ENCODE measurements around the gene SLC9A4. TPM values are rescaled to one million over a fixed set of nuclear protein-coding genes. Genes with fewer than 3 reads are reported as not detected.

Gene SLC9A4
- polyA plus RNA-seq, 1 experiment, result not detected

DNA sequence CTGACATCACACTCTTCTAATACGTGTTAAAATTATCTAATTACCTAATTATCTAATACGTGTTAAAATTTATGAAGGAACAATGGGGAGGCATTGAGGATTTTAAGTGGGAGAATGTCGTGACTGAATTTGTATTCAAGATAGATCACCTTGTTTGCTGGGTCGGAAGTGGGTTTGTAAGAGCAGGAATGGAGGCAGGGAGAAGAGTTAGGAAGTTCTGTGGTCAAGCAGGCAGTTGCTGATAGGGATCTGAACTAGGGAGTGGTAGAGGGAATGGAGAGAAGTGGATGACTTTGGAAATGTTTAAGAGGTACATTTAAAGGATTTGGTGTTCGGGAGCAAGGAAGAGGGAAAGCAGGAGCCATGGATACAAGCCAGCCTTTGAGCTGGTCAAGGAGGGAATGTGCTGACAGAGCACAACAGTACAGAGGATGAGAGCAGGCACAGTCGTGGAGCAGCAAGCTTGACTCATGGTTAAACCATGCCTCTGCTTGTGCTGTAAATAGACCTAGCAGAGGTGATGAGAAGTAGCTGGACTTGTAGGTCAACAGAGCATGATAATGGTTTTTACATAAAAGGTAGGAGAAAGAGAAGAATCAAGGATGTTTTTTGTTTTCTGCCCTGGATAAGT, 33.8 kb upstream of the SLC9A4 start:
- DNase-seq (ENCODE audit: low read depth, low spot score), result peak; percentile 52
- TF ChIP-seq, protein P1, sequence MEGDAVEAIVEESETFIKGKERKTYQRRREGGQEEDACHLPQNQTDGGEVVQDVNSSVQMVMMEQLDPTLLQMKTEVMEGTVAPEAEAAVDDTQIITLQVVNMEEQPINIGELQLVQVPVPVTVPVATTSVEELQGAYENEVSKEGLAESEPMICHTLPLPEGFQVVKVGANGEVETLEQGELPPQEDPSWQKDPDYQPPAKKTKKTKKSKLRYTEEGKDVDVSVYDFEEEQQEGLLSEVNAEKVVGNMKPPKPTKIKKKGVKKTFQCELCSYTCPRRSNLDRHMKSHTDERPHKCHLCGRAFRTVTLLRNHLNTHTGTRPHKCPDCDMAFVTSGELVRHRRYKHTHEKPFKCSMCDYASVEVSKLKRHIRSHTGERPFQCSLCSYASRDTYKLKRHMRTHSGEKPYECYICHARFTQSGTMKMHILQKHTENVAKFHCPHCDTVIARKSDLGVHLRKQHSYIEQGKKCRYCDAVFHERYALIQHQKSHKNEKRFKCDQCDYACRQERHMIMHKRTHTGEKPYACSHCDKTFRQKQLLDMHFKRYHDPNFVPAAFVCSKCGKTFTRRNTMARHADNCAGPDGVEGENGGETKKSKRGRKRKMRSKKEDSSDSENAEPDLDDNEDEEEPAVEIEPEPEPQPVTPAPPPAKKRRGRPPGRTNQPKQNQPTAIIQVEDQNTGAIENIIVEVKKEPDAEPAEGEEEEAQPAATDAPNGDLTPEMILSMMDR (IDR thresholded peaks at IDR 0.05; ENCODE audit: low read depth, low read length), result no peak
- no peak overlapping the region for H3K27ac ChIP-seq (ENCODE audit: low read depth, low read length)
- H3K9me3 ChIP-seq (ENCODE audit: control insufficient read depth, insufficient read depth, low read length), result no peaks in the 10 kb centered on the region
- CTCF ChIA-PET, result interaction anchor here (0.6 to 1.9 kb wide), 9 partner anchors 10 to 562 kb away, joined by 3 to 7 read pairs (median 3); partner anchors contain the start of gene SLC9A4
- H3K4me3 ChIP-seq (ENCODE audit: low read depth, low read length), result no peak overlapping the region
- H3K27me3 ChIP-seq (ENCODE audit: control insufficient read depth, insufficient read depth, low read length), result no peaks in the 10 kb centered on the region
- POLR2A ChIA-PET, result no interaction called here

DNA sequence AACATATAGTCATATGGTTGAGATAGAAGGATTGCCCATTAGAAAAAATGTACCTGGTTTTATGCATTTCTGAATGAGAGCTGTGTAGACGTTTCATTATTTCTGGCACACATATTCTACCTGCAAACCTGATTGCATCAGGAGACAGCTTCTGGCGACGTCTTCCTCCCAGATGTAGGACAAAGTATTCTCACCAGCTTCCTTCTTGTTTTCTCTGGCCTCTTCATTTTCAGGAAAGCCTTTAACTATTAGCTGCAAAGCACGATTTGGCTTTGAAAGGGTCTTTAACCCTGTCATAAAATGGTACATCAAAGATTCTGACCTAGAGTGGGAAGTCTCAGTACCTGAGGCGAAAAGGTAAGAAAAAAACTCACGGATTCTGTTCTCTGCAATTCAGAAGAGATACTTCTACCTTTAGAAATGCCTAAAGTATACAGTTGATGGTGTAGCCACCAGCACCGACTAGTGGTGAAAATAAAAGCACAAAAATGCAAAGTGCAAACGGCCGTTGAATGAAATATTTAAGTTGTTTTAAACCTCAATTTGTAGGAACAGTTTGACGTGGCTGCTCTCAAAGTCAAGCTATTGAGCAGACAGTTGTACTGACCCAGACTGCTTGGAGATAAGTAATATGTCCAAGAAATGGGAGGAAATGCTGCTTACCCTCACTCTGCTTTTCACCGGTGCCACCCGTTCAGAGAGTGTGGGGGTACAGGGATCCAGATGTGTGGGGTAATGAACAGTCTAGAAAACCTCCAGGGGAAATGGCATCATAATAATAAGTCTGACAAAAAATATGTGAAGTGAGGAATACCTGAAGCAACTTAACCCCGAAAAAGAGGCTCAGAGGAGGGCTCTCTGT, 29.8 kb upstream of the SLC9A4 start:
- no peaks in the 10 kb centered on the region; the same call in 1 of the 2 replicates for H3K9me3 ChIP-seq (ENCODE audit: control insufficient read depth, insufficient read depth, low read length)
- DNase-seq (ENCODE audit: low read depth, low spot score), result no peak
- no peak overlapping the region for H3K4me3 ChIP-seq (ENCODE audit: low read depth, low read length)
- TF ChIP-seq, protein P1 (IDR thresholded peaks at IDR 0.05; ENCODE audit: low read depth, low read length), result peak; percentile 87
- no peak overlapping the region for H3K27ac ChIP-seq (ENCODE audit: low read depth, low read length)
- ChIA-PET POLR2A (no interaction called here), CTCF (interaction anchor here (0.5 to 3.1 kb wide), 61 partner anchors 8 to 1238 kb away, joined by 3 to 28 read pairs (median 4); no protein-coding TSS in a partner anchor)
- H3K27me3 ChIP-seq (ENCODE audit: control insufficient read depth, insufficient read depth, low read length), result no peaks in the 10 kb centered on the region

DNA sequence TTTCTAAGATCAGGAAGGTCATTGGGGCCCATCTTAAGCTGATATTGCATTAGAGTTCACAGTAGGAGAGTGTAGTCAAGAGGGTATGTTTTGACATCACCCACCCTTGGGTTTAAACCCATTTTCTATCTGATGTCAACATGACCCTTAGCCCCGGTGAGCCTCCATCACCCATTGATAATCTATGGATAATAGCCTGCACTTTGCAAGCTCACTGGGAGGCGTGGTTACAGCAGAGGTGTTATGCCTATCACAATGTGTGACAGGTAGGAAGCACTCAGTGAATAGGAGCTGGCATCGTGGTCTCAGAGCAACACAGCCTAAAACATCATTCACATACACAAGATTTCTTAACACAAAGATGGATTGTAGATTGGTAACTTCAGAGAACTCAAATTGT, 28.8 kb upstream of the SLC9A4 start:
- H3K27ac ChIP-seq (ENCODE audit: low read depth, low read length), result no peak overlapping the region
- H3K27me3 ChIP-seq (ENCODE audit: control insufficient read depth, insufficient read depth, low read length), result no peaks in the 10 kb centered on the region
- no peaks in the 10 kb centered on the region; the same call in 1 of the 2 replicates for H3K9me3 ChIP-seq (ENCODE audit: control insufficient read depth, insufficient read depth, low read length)
- TF ChIP-seq, protein P1 (IDR thresholded peaks at IDR 0.05; ENCODE audit: low read depth, low read length), result no peak
- no peak for DNase-seq (ENCODE audit: low read depth, low spot score)
- H3K4me3 ChIP-seq (ENCODE audit: low read depth, low read length), result no peak overlapping the region
- CTCF ChIA-PET, result interaction anchor here (0.6 to 3.1 kb wide), 30 partner anchors 7 to 598 kb away, joined by 3 to 28 read pairs (median 4); no protein-coding TSS in a partner anchor
- POLR2A ChIA-PET, result no interaction called here

DNA sequence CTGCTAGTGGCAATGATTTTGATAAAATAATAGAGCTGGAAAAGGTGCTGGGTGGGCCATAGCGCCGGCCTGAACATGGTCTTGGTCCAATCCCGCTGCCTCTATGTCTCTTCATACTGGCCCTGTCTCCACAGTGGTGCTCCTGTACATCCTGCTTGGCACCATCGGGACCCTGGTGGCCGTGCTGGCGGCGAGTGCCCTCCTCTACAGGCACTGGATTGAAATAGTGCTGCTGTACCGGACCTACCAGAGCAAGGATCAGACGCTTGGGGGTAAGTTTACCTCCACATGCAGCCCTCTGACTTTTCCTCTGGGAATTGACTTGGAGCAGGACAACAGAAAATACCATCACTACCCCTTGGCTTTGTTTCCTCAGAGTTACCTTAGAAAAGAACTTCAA, 26.1 kb upstream of the SLC9A4 start:
- no peaks in the 10 kb centered on the region; the same call in 1 of the 2 replicates for H3K9me3 ChIP-seq (ENCODE audit: control insufficient read depth, insufficient read depth, low read length)
- H3K4me3 ChIP-seq (ENCODE audit: low read depth, low read length), result no peak overlapping the region
- ChIA-PET CTCF (interaction anchor here (1.2 to 3.6 kb wide), 5 partner anchors 94 to 562 kb away, joined by 3 to 33 read pairs (median 6); no protein-coding TSS in a partner anchor), POLR2A (no interaction called here)
- TF ChIP-seq, protein P1 (IDR thresholded peaks at IDR 0.05; ENCODE audit: low read depth, low read length), result no peak
- peaks cover 7% of the 10 kb centered on the region for H3K27me3 ChIP-seq (ENCODE audit: control insufficient read depth, insufficient read depth, low read length)
- DNase-seq (ENCODE audit: low read depth, low spot score), result no peak
- no peak overlapping the region for H3K27ac ChIP-seq (ENCODE audit: low read depth, low read length)

All from AG04450 (cell line).